OCI-LY3 (cell line): ENCODE results near the gene EIF4G1.

Experiments
- CTCF ChIP-seq: fragments of 200-600, 300-600 bp; sonication (generic); IDR thresholded peaks from 2 replicates; pipeline ENCODE4 v1.5.1; 2014; ENCODE audit warnings: antibody characterized with exemption, low read length, low read depth
- EZH2phosphoT487 ChIP-seq: fragments of 200-600 bp; shearing (Covaris generic); IDR thresholded peaks from 2 replicates; pipeline ENCODE4 v1.6.1; 2018; ENCODE audit warnings: antibody characterized with exemption, mixed run types, low read depth

GRCh38 chr3:184337981-184338380 lies 23.6 kb downstream of the EIF4G1 start:
- TF ChIP-seq CTCF (no peak), EZH2phosphoT487 (no peak)
